ENCODE results near the gene KDM4C.
A peak's percentile ranks its signal among the peaks of the same experiment; 100 is the strongest.

KDM4C gene

DNA sequence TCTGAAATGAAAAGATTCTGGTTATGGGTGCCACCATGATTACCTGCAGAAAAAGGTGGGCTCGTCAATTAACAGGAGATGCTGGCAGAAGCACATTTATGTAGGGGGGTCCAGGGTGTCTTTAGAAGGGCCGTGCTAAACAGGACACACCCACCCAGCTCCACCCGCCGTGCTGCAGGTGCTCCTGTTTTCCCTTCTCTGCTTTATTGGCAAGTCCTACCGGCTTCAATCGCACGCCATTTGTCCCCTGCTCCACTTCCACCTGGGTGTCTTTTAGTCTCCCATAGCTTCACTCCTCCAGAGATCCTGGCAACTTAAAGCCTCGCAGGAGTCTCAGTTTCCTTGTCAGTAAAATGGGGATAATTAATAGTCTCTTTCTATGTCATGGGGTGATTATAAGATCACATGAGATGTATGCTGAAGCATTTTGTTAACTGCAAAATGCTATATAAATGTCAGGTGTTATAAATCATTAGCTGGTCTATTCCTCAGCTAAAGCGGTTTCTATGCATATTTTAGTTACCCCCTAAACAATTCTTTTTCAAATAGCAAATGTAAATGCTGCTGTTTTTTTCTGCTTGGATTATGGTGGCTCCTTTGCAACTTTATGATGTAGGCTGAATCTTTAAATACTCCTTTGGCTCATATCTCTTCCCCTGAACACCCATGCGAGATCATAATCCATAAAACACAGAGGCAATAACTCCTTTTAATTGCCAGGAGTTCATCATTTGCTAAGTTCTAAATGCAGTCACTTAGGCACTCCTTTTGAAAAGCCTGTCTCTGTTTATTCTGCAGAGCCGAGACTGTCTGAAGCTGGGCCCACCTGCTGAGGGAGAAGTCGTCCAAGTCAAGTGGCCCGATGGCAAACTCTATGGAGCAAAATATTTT, 406.9 kb downstream of the KDM4C start:
- no peak overlapping the region for H3K4me3 ChIP-seq (ENCODE audit: low read length)
- no peak overlapping the region for H3K18ac ChIP-seq (ENCODE audit: low read length)
- no peaks in the 10 kb centered on the region for H3K4me1 ChIP-seq (ENCODE audit: control insufficient read depth, low read depth, low read length)
- H2BK120ac ChIP-seq (ENCODE audit: low read depth, low read length): no peak overlapping the region
- H3K79me1 ChIP-seq (ENCODE audit: low read length): no peaks in the 10 kb centered on the region
- H3K36me3 ChIP-seq (ENCODE audit: control insufficient read depth, insufficient read depth, low read length): no peaks in the 10 kb centered on the region
- H3K27ac ChIP-seq (ENCODE audit: low read depth, low read length): no peak overlapping the region
- no peaks in the 10 kb centered on the region for H3K79me2 ChIP-seq (ENCODE audit: control insufficient read depth, insufficient read depth, low read length)
- DNase-seq: no peak
- no peak overlapping the region for H4K8ac ChIP-seq (ENCODE audit: low read depth, low read length)
- no peak overlapping the region for H2BK5ac ChIP-seq (ENCODE audit: low read length)
- H3K27me3 ChIP-seq (ENCODE audit: insufficient read depth, low read length, poor library complexity): no peaks in the 10 kb centered on the region
- H3K4ac ChIP-seq (ENCODE audit: low read depth, low read length): no peak overlapping the region
- H4K5ac ChIP-seq (ENCODE audit: low read length): no peak overlapping the region
- H3K23ac ChIP-seq (ENCODE audit: low read length): no peak overlapping the region
- no CpG with 5 or more reads among the region's 13 CpGs for WGBS (ENCODE audit: extremely low coverage, insufficient coverage, low lambda C conversion rate)
- H3K56ac ChIP-seq (ENCODE audit: low read length): no peak overlapping the region
- no peak overlapping the region for H2BK15ac ChIP-seq (replicated peaks; ENCODE audit: low read depth)
- no peak overlapping the region for H2AK5ac ChIP-seq (ENCODE audit: low read length)
- H3K4me2 ChIP-seq (ENCODE audit: low read length): no peak overlapping the region
- H3K9ac ChIP-seq (ENCODE audit: low read length): no peak overlapping the region

GRCh38 chr9:7165331-7165975, 407.7 kb downstream of the KDM4C start:
- Histone ChIP-seq H2BK120ac (ENCODE audit: low read depth, low read length) (no peak overlapping the region), H3K27ac (ENCODE audit: low read depth, low read length) (no peak overlapping the region), H3K4me1 (ENCODE audit: control insufficient read depth, low read depth, low read length) (no peaks in the 10 kb centered on the region), H2BK5ac (ENCODE audit: low read length) (no peak overlapping the region), H3K36me3 (ENCODE audit: control insufficient read depth, insufficient read depth, low read length) (no peaks in the 10 kb centered on the region), H4K5ac (ENCODE audit: low read length) (no peak overlapping the region), H3K27me3 (ENCODE audit: insufficient read depth, low read length, poor library complexity) (no peaks in the 10 kb centered on the region), H3K4me3 (ENCODE audit: low read length) (no peak overlapping the region), H3K23ac (ENCODE audit: low read length) (no peak overlapping the region), H3K4ac (ENCODE audit: low read depth, low read length) (no peak overlapping the region), H3K79me2 (ENCODE audit: control insufficient read depth, insufficient read depth, low read length) (no peaks in the 10 kb centered on the region), H3K4me2 (ENCODE audit: low read length) (no peak overlapping the region), H3K18ac (ENCODE audit: low read length) (no peak overlapping the region), H2AK5ac (ENCODE audit: low read length) (no peak overlapping the region), H4K8ac (ENCODE audit: low read depth, low read length) (no peak overlapping the region), H2BK15ac (replicated peaks; ENCODE audit: low read depth) (no peak overlapping the region), H3K9ac (ENCODE audit: low read length) (no peak overlapping the region), H3K56ac (ENCODE audit: low read length) (no peak overlapping the region), H3K79me1 (ENCODE audit: low read length) (no peaks in the 10 kb centered on the region)
- DNase-seq: no peak
- WGBS (ENCODE audit: extremely low coverage, insufficient coverage, low lambda C conversion rate): no CpG with 5 or more reads among the region's 7 CpGs

DNA sequence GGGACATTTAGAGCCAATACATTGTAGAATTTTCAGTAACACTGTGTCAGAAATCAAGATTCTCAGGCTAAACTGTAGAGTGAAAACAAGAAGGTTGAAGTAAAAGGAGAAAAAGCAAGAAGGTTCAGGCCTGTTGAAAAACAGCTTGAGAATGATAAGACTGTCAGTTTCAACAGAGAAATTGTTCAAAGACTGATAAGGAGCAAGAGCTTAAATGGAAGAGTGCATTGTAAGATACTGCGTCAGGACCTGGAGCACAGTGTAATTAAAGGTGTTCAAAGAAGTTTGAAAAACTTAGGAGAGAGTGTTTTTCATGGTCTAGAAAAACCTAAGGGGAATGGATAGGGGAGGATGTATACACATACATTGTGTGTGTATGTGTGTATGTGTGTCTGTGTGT, 408.3 kb downstream of the KDM4C start:
- Histone ChIP-seq H3K79me2 (ENCODE audit: control insufficient read depth, insufficient read depth, low read length) (no peaks in the 10 kb centered on the region), H2AK5ac (ENCODE audit: low read length) (no peak overlapping the region), H3K27me3 (ENCODE audit: insufficient read depth, low read length, poor library complexity) (no peaks in the 10 kb centered on the region), H2BK5ac (ENCODE audit: low read length) (no peak overlapping the region), H3K23ac (ENCODE audit: low read length) (no peak overlapping the region), H3K79me1 (ENCODE audit: low read length) (no peaks in the 10 kb centered on the region), H3K4ac (ENCODE audit: low read depth, low read length) (no peak overlapping the region), H3K4me1 (ENCODE audit: control insufficient read depth, low read depth, low read length) (peaks cover 2% of the 10 kb centered on the region), H2BK15ac (replicated peaks; ENCODE audit: low read depth) (no peak overlapping the region), H3K4me3 (ENCODE audit: low read length) (no peak overlapping the region), H3K27ac (ENCODE audit: low read depth, low read length) (no peak overlapping the region), H3K9ac (ENCODE audit: low read length) (no peak overlapping the region), H3K4me2 (ENCODE audit: low read length) (no peak overlapping the region), H4K5ac (ENCODE audit: low read length) (no peak overlapping the region), H3K56ac (ENCODE audit: low read length) (no peak overlapping the region), H4K8ac (ENCODE audit: low read depth, low read length) (no peak overlapping the region), H3K36me3 (ENCODE audit: control insufficient read depth, insufficient read depth, low read length) (no peaks in the 10 kb centered on the region), H3K18ac (ENCODE audit: low read length) (no peak overlapping the region), H2BK120ac (ENCODE audit: low read depth, low read length) (no peak overlapping the region)
- no CpG with 5 or more reads among the region's 1 CpG for WGBS (ENCODE audit: extremely low coverage, insufficient coverage, low lambda C conversion rate)
- no peak for DNase-seq

GRCh38 chr9:7169717-7170389, 412.1 kb downstream of the KDM4C start:
- no peak overlapping the region for H2BK15ac ChIP-seq (replicated peaks; ENCODE audit: low read depth)
- H4K8ac ChIP-seq (ENCODE audit: low read depth, low read length): no peak overlapping the region
- H3K23ac ChIP-seq (ENCODE audit: low read length): no peak overlapping the region
- H3K18ac ChIP-seq (ENCODE audit: low read length): no peak overlapping the region
- no peak overlapping the region for H3K9ac ChIP-seq (ENCODE audit: low read length)
- no peak overlapping the region for H3K4me2 ChIP-seq (ENCODE audit: low read length)
- H3K79me1 ChIP-seq (ENCODE audit: low read length): no peaks in the 10 kb centered on the region
- no peak overlapping the region for H2BK120ac ChIP-seq (ENCODE audit: low read depth, low read length)
- H3K4me3 ChIP-seq (ENCODE audit: low read length): no peak overlapping the region
- H4K5ac ChIP-seq (ENCODE audit: low read length): no peak overlapping the region
- H2BK5ac ChIP-seq (ENCODE audit: low read length): no peak overlapping the region
- H3K79me2 ChIP-seq (ENCODE audit: control insufficient read depth, insufficient read depth, low read length): no peaks in the 10 kb centered on the region
- H3K36me3 ChIP-seq (ENCODE audit: control insufficient read depth, insufficient read depth, low read length): no peaks in the 10 kb centered on the region
- H3K4me1 ChIP-seq (ENCODE audit: control insufficient read depth, low read depth, low read length): peaks cover 2% of the 10 kb centered on the region
- no peak overlapping the region for H3K4ac ChIP-seq (ENCODE audit: low read depth, low read length)
- DNase-seq: no peak
- WGBS (ENCODE audit: extremely low coverage, insufficient coverage, low lambda C conversion rate): no CpG with 5 or more reads among the region's 3 CpGs
- H3K27ac ChIP-seq (ENCODE audit: low read depth, low read length): no peak overlapping the region
- H2AK5ac ChIP-seq (ENCODE audit: low read length): no peak overlapping the region
- no peak overlapping the region for H3K56ac ChIP-seq (ENCODE audit: low read length)
- no peaks in the 10 kb centered on the region for H3K27me3 ChIP-seq (ENCODE audit: insufficient read depth, low read length, poor library complexity)

DNA sequence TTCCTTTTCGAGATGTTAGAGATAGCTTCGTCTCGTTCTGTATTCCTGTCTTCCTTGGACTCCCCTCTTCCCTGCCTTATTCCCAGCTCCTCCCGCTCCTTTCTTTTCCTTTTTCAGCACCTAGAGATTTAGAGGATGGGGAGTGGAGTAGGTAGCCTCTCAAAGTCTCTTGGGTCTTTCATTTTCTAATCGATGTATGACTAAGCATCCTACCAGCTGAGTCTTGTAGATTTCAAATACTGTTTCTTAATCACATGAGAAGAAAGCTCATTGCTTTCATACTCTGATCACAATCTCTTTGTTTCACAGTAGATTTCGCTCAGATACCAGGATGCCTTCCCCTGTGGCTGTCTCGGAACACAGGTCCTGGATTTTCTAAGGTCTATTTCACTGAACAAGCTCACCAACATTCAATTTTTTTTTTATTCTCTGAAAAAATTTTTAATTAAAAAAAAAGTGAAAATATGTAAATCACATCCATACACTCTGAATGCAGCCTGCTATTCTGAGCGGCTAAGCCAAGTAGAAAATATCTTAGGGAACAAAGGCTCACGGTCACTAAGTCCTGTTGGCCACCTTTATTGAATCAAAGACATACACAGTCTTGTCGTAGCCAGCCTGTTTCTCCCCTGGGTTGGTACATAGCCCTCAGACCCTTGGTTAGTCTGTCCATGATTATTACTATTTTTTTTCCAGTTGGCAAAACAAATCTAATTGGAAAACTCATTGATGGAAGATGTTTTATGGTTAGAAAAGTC, 413.8 kb downstream of the KDM4C start:
- Histone ChIP-seq H3K79me1 (ENCODE audit: low read length) (no peaks in the 10 kb centered on the region), H3K4ac (ENCODE audit: low read depth, low read length) (no peak overlapping the region)
- WGBS (ENCODE audit: extremely low coverage, insufficient coverage, low lambda C conversion rate): no CpG with 5 or more reads among the region's 10 CpGs

More for the DNA sequence above, 413.8 kb downstream of the KDM4C start:
- Histone ChIP-seq H3K79me2 (ENCODE audit: control insufficient read depth, insufficient read depth, low read length) (no peaks in the 10 kb centered on the region), H3K18ac (ENCODE audit: low read length) (no peak overlapping the region), H2AK5ac (ENCODE audit: low read length) (no peak overlapping the region), H3K27me3 (ENCODE audit: insufficient read depth, low read length, poor library complexity) (no peaks in the 10 kb centered on the region), H2BK5ac (ENCODE audit: low read length) (no peak overlapping the region), H3K23ac (ENCODE audit: low read length) (no peak overlapping the region), H4K5ac (ENCODE audit: low read length) (no peak overlapping the region), H3K4me1 (ENCODE audit: control insufficient read depth, low read depth, low read length) (peaks cover 2% of the 10 kb centered on the region), H3K27ac (ENCODE audit: low read depth, low read length) (no peak overlapping the region), H2BK15ac (replicated peaks; ENCODE audit: low read depth) (no peak overlapping the region), H3K4me2 (ENCODE audit: low read length) (no peak overlapping the region), H3K9ac (ENCODE audit: low read length) (no peak overlapping the region), H4K8ac (ENCODE audit: low read depth, low read length) (no peak overlapping the region), H3K56ac (ENCODE audit: low read length) (no peak overlapping the region), H3K4me3 (ENCODE audit: low read length) (no peak overlapping the region), H2BK120ac (ENCODE audit: low read depth, low read length) (no peak overlapping the region), H3K36me3 (ENCODE audit: control insufficient read depth, insufficient read depth, low read length) (no peaks in the 10 kb centered on the region)
- peak; percentile 28 for DNase-seq

All from mesendoderm (in vitro differentiated cells).